IMR-90 (cell line): ENCODE results near the gene SEMA6A. TPM values are rescaled to one million over a fixed set of nuclear protein-coding genes. Genes with fewer than 3 reads are reported as not detected.

Experiments
- ATAC-seq: fragments of 200-7000 bp; cut with Tn5 transposase; 2 replicates; pipeline ENCODE4 v1.9.1; 2020; ENCODE audit warnings: low read depth, mild to moderate bottlenecking, moderate library complexity
- BruUV-seq: library from RNA; stranded (reverse); fragments of 400-500 nt; replicated peaks from 2 replicates; lab custom pipeline; 2021; lab: Mats Ljungman, UMichigan
- CTCF ChIA-PET: fragments of 300-600 bp; formaldehyde crosslinking; extraction: SDS; loops from one replicate; lab custom pipeline; 2021; ENCODE audit warnings: antibody characterized with exemption; lab: Yijun Ruan, JAX
- POLR2A ChIA-PET: fragments of 300-600 bp; sonication (Branson Sonifier 250); formaldehyde crosslinking; loops from one replicate; lab custom pipeline; 2022; ENCODE audit warnings: antibody characterized with exemption; ENCODE audit not compliant: unreplicated experiment; lab: Charles Lee
- DNase-seq: peaks from one replicate; pipeline ENCODE4 v3.0.0; 2013
- H2AFZ ChIP-seq: replicated peaks from 2 replicates; pipeline ENCODE3; 2013; ENCODE audit warnings: low read length, mild to moderate bottlenecking; ENCODE audit not compliant: poor library complexity
- H2AK5ac ChIP-seq: 2 replicates; pipeline ENCODE4 v1.6.1; 2013; ENCODE audit warnings: low read depth, low read length, inconsistent platforms
- H2AK9ac ChIP-seq: replicated peaks from 2 replicates; pipeline ENCODE3; 2013; ENCODE audit warnings: mild to moderate bottlenecking, low read depth, low read length, moderate library complexity; ENCODE audit not compliant: poor library complexity
- H2BK120ac ChIP-seq: 2 replicates; pipeline ENCODE4 v1.6.1; 2013; ENCODE audit warnings: low read depth, low read length, inconsistent platforms
- H2BK15ac ChIP-seq: 3 replicates; pipeline ENCODE4 v1.6.1; 2013; ENCODE audit warnings: low read depth, low read length, inconsistent platforms
- H2BK20ac ChIP-seq: 2 replicates; pipeline ENCODE4 v1.6.1; 2013; ENCODE audit warnings: low read depth, mild to moderate bottlenecking, inconsistent platforms, low read length, moderate library complexity
- H2BK5ac ChIP-seq: 2 replicates; pipeline ENCODE4 v1.6.1; 2013; ENCODE audit warnings: mild to moderate bottlenecking, low read depth, low read length, inconsistent platforms; ENCODE audit not compliant: poor library complexity, severe bottlenecking
- H3K14ac ChIP-seq: replicated peaks from 2 replicates; pipeline ENCODE4 v1.6.1; 2013; ENCODE audit warnings: low read depth, low read length, inconsistent platforms
- H3K18ac ChIP-seq: 2 replicates; pipeline ENCODE4 v1.6.1; 2013; ENCODE audit warnings: low read depth, low read length, control low read depth
- H3K23ac ChIP-seq: 2 replicates; pipeline ENCODE4 v1.6.1; 2013; ENCODE audit warnings: low read depth, low read length, inconsistent platforms
- H3K27ac ChIP-seq: 2 replicates; pipeline ENCODE4 v1.5.1; 2013; ENCODE audit warnings: mild to moderate bottlenecking, control low read depth, low read length; ENCODE audit not compliant: insufficient read depth
- H3K27me3 ChIP-seq: 2 replicates; pipeline ENCODE4 v1.6.1; 2013; ENCODE audit warnings: low read length; ENCODE audit not compliant: control insufficient read depth, insufficient read depth
- H3K36me3 ChIP-seq: 2 replicates; pipeline ENCODE4 v1.6.1; 2013; ENCODE audit warnings: low read length, mixed read lengths; ENCODE audit not compliant: control insufficient read depth, insufficient read depth
- H3K4ac ChIP-seq: 2 replicates; pipeline ENCODE4 v1.6.1; 2013; ENCODE audit warnings: low read depth, low read length, inconsistent platforms
- H3K4me1 ChIP-seq: 2 replicates; pipeline ENCODE4 v1.6.1; 2013; ENCODE audit warnings: low read length, mixed read lengths; ENCODE audit not compliant: control insufficient read depth, insufficient read depth
- H3K4me2 ChIP-seq: 2 replicates; pipeline ENCODE4 v1.6.1; 2013; ENCODE audit warnings: low read depth, mild to moderate bottlenecking, control low read depth, low read length, moderate library complexity
- H3K4me3 ChIP-seq: 2 replicates; pipeline ENCODE4 v1.5.1; 2013; ENCODE audit warnings: low read depth, mild to moderate bottlenecking, control low read depth, low read length, moderate library complexity; ENCODE audit not compliant: insufficient read depth
- H3K56ac ChIP-seq: 2 replicates; pipeline ENCODE4 v1.6.1; 2013; ENCODE audit warnings: low read length, inconsistent platforms; ENCODE audit not compliant: insufficient read depth; ENCODE audit errors: extremely low read depth
- H3K79me1 ChIP-seq, 2 experiments: 2 replicates each; pipeline ENCODE4 v1.6.1; 2013; ENCODE audit warnings: low read length in 2 of 2, inconsistent platforms in 1 of 2, low read depth in 1 of 2
- H3K9ac ChIP-seq: 2 replicates; pipeline ENCODE4 v1.6.1; 2013; ENCODE audit warnings: low read depth, low read length, control low read depth
- H3K9me1 ChIP-seq: 2 replicates; pipeline ENCODE4 v1.6.1; 2013; ENCODE audit warnings: low read length, inconsistent platforms; ENCODE audit not compliant: insufficient read depth
- H3K9me3 ChIP-seq: 2 replicates; pipeline ENCODE4 v1.6.1; 2013; ENCODE audit warnings: low read length; ENCODE audit not compliant: control insufficient read depth, insufficient read depth
- H4K20me1 ChIP-seq: 2 replicates; pipeline ENCODE4 v1.6.1; 2013; ENCODE audit warnings: low read length, inconsistent platforms; ENCODE audit not compliant: insufficient read depth
- H4K5ac ChIP-seq: 2 replicates; pipeline ENCODE4 v1.6.1; 2013; ENCODE audit warnings: mild to moderate bottlenecking, low read depth, low read length, control low read depth
- H4K8ac ChIP-seq, 2 experiments: 2 replicates each; pipeline ENCODE4 v1.6.1; 2013; ENCODE audit warnings: low read depth in 2 of 2, low read length in 2 of 2, control low read depth in 1 of 2, inconsistent platforms in 1 of 2
- H4K91ac ChIP-seq: 2 replicates; pipeline ENCODE4 v1.6.1; 2013; ENCODE audit warnings: low read depth, low read length, inconsistent platforms; ENCODE audit not compliant: insufficient read depth
- BHLHE40 ChIP-seq: fragments of 150-350 bp; IDR thresholded peaks from 2 replicates; pipeline ENCODE4 v1.6.1; 2016; ENCODE audit warnings: mild to moderate bottlenecking, low read depth, low read length
- CHD1 ChIP-seq: IDR thresholded peaks from 2 replicates; pipeline ENCODE4 v1.6.1; 2012; ENCODE audit warnings: low read depth, low read length, improper control_type of control experiment
- CTCF ChIP-seq: conservative IDR thresholded peaks from 2 replicates; pipeline ENCODE4 v1.5.1; 2012; ENCODE audit warnings: mild to moderate bottlenecking, low read depth, low read length, improper control_type of control experiment
- FOS ChIP-seq: fragments of 150-350 bp; IDR thresholded peaks from 2 replicates; pipeline ENCODE4 v1.6.1; 2016; ENCODE audit warnings: low read depth, low read length
- MAFK ChIP-seq: IDR thresholded peaks from 2 replicates; pipeline ENCODE4 v1.6.1; 2012; ENCODE audit warnings: low read depth, low read length, improper control_type of control experiment
- NFE2L2 ChIP-seq: fragments of 150-350 bp; IDR thresholded peaks from 2 replicates; pipeline ENCODE4 v1.6.1; 2016; ENCODE audit warnings: low read depth, mild to moderate bottlenecking, low read length
- POLR2A ChIP-seq: IDR thresholded peaks from 2 replicates; pipeline ENCODE4 v1.6.1; 2012; ENCODE audit warnings: mild to moderate bottlenecking, low read depth, low read length
- RAD21 ChIP-seq: IDR thresholded peaks from 2 replicates; pipeline ENCODE4 v1.6.1; 2012; ENCODE audit warnings: low read length, improper control_type of control experiment
- RFX5 ChIP-seq: IDR thresholded peaks from 2 replicates; pipeline ENCODE4 v1.8.0; 2012; ENCODE audit warnings: low read depth, mild to moderate bottlenecking, low read length, moderate library complexity
- SMC3 ChIP-seq: fragments of 150-350 bp; IDR thresholded peaks from 2 replicates; pipeline ENCODE4 v1.6.1; 2016; ENCODE audit warnings: low read depth, mild to moderate bottlenecking, antibody characterized with exemption, low read length, moderate library complexity
- WGBS, 2 experiments: methylation state at CpG; one replicate each; pipeline versions ENCODE4 v1.1.5 to v1.1.7; 2013; ENCODE audit warnings: missing lambda C conversion rate in 2 of 2; ENCODE audit not compliant: insufficient read length in 1 of 2; ENCODE audit errors: extremely low coverage in 2 of 2; 5-methylcytosine and 5-hydroxymethylcytosine counted together
- dilution Hi-C: fragments of 300-500 bp; cut with HindIII; formaldehyde crosslinking; loops from one replicate; pipeline ENCODE4 v1.14.3; 2018; ENCODE audit warnings: low sequenced_read_pairs; ENCODE audit not compliant: unreplicated experiment
- in situ Hi-C: fragments of 300-500 bp; cut with MboI; formaldehyde crosslinking; loops from 3 replicates; pipeline ENCODE4 v1.14.3; 2019; ENCODE audit warnings: low sequenced_read_pairs, inconsistent platforms, mixed read lengths
- intact Hi-C: fragments of 100-400 bp; cut with micrococcal nuclease; formaldehyde crosslinking; loops from 2 replicates; pipeline ENCODE4 v1.10.0; 2022
- polyA plus RNA-seq, 3 experiments: library from polyadenylated mRNA; depleted of rRNA; stranded (reverse); fragments of >200 nt; gene quantifications; 2 replicates each; pipeline ENCODE4 v1.2.3, GENCODE V29; 2012; ENCODE audit warnings: low replicate concordance in 1 of 3
- total RNA-seq: library from RNA; depleted of rRNA; stranded (reverse); fragments of >200 nt; gene quantifications from 2 replicates; pipeline ENCODE4 v1.2.3, GENCODE V29; 2012

Gene SEMA6A
- total and polyA plus RNA-seq, 2 of the 4 experiments (the other 2 are of a cell fraction) = 0.27 to 0.36 TPM

- in situ Hi-C loops = no loop called here
Measured at GRCh38 chr5:116448870-116449427, 125.7 kb downstream of the SEMA6A start.

More at GRCh38 chr5:116448870-116449427, 125.7 kb downstream of the SEMA6A start:
- H2AK5ac ChIP-seq = no peak overlapping the region
- H3K14ac ChIP-seq = no peak overlapping the region
- H3K9ac ChIP-seq = no peak overlapping the region
- H4K8ac ChIP-seq = no peak overlapping the region
- intact Hi-C loops (no loop called here), dilution Hi-C loops (no loop called here)
- no TSS peak for BruUV-seq
- H3K27ac ChIP-seq = no peak overlapping the region
- 0 out of 2 replicates have a peak, but pooled peaks cover 1% of the 10 kb centered on the region for H3K4me1 ChIP-seq
- POLR2A ChIA-PET = no interaction called here
- peaks cover 9% of the 10 kb centered on the region; the same call in 1 of the 2 replicates for H4K20me1 ChIP-seq
- H2AFZ ChIP-seq = no peak overlapping the region
- no peaks in the 10 kb centered on the region for H3K9me3 ChIP-seq
- no peak overlapping the region for H2BK5ac ChIP-seq
- ATAC-seq = no peak
- no peak overlapping the region for H3K4me2 ChIP-seq
- H3K23ac ChIP-seq = no peak overlapping the region
- H3K36me3 ChIP-seq = no peaks in the 10 kb centered on the region
- H3K56ac ChIP-seq = no peak overlapping the region
- no peak overlapping the region for H4K5ac ChIP-seq
- H2BK120ac ChIP-seq = no peak overlapping the region
- TF ChIP-seq RFX5 (no peak), CTCF (no peak), POLR2A (no peak), RAD21 (no peak), FOS (no peak), SMC3 (no peak), BHLHE40 (no peak), NFE2L2 (no peak), MAFK (no peak), CHD1 (no peak)
- CTCF ChIA-PET = interaction anchor here (0.6 kb wide), 1 partner anchor 121 kb away, joined by 3 read pairs; no protein-coding TSS in a partner anchor
- H2AK9ac ChIP-seq = no peak overlapping the region
- peaks cover 7% of the 10 kb centered on the region; the same call in 1 of the 2 replicates for H3K9me1 ChIP-seq
- H2BK15ac ChIP-seq = no peak overlapping the region
- H3K18ac ChIP-seq = no peak overlapping the region
- no peak overlapping the region for H3K4me3 ChIP-seq
- H2BK20ac ChIP-seq = no peak overlapping the region
- no peak overlapping the region for H3K4ac ChIP-seq
- no peak overlapping the region for H4K91ac ChIP-seq
- H3K27me3 ChIP-seq = peaks cover 13% of the 10 kb centered on the region
- no peak for DNase-seq
- H3K79me1 ChIP-seq = no peaks in the 10 kb centered on the region
- WGBS, 2 experiments = no CpG with 5 or more reads among the region's 5 CpGs
